Stomach (tissue), 9 donors: ENCODE results near the gene GNS. TPM values are rescaled to one million over a fixed set of nuclear protein-coding genes. Genes with fewer than 3 reads are reported as not detected.

ENCODE experiments used
- DNase-seq, 2 donors: peaks; one replicate each; pipeline versions ENCODE4 v3.0.0 to v3.0.0-alpha.2; 2013 to 2019
- H3K27ac ChIP-seq, 5 donors: fragments of 200-600 bp in 4 of 5; sonication (generic) in 4 of 5; one replicate each; pipeline ENCODE4 v1.5.1; 2013 to 2019; ENCODE audit warnings: mild to moderate bottlenecking in 1 of 5, moderate library complexity in 1 of 5
- H3K27me3 ChIP-seq, 3 donors: fragments of 200-600 bp; sonication (generic); one replicate each; pipeline ENCODE4 v1.5.1; 2017 to 2019; ENCODE audit warnings: mixed run types in 1 of 3
- H3K36me3 ChIP-seq, 4 donors: fragments of 200-600 bp; sonication (generic); 1 replicate in 3 of 4; 2 replicates in 1 of 4; pipeline ENCODE4 v1.5.1; 2016 to 2019
- H3K4me1 ChIP-seq, 4 donors: fragments of 200-600 bp; sonication (generic); one replicate each; pipeline ENCODE4 v1.5.1; 2016 to 2019
- H3K4me3 ChIP-seq, 4 donors: fragments of 200-600 bp; sonication (generic) in 3 of 4; one replicate each; pipeline ENCODE4 v1.5.1; 2016 to 2019; ENCODE audit warnings: mild to moderate bottlenecking in 1 of 4
- H3K9me3 ChIP-seq, 4 donors: fragments of 200-600 bp; sonication (generic); one replicate each; pipeline ENCODE4 v1.5.1; 2016 to 2019
- CTCF ChIP-seq, 7 experiments: fragments of 450-650 bp in 4 of 7; fragments of 200-600 bp in 3 of 7; sonication (generic) in 3 of 7; IDR thresholded peaks; one replicate each; pipeline ENCODE4 v1.5.1; 2016 to 2019; ENCODE audit warnings: antibody characterized with exemption in 7 of 7, control low read depth in 2 of 7, mild to moderate bottlenecking in 1 of 7
- EP300 ChIP-seq: sonication (generic); formaldehyde crosslinking; IDR thresholded peaks from one replicate; pipeline ENCODE4 v1.6.1; 2017; ENCODE audit warnings: antibody characterized with exemption
- POLR2A ChIP-seq, 4 donors: fragments of 450-650 bp; IDR thresholded peaks; one replicate each; pipeline ENCODE4 v1.6.1; 2016; ENCODE audit warnings: antibody characterized with exemption in 4 of 4, control low read depth in 2 of 4, mild to moderate bottlenecking in 1 of 4, moderate library complexity in 1 of 4
- POLR2AphosphoS5 ChIP-seq, 3 donors: sonication (generic); formaldehyde crosslinking; IDR thresholded peaks; one replicate each; pipeline ENCODE4 v1.6.1; 2016; ENCODE audit warnings: antibody characterized with exemption in 3 of 3
- WGBS, 5 donors: extraction: QIAGEN DNeasy Blood & Tissue Kit in 3 of 5; methylation state at CpG; one replicate each; pipeline versions ENCODE4 v1.1.5 to v1.1.7; 2013 to 2018; 5-methylcytosine and 5-hydroxymethylcytosine counted together
- intact Hi-C: fragments of 100-400 bp; cut with DNase I; formaldehyde crosslinking; loops from one replicate; pipeline ENCODE4 v1.15.1; 2023; ENCODE audit warnings: low total_unique reads
- polyA plus RNA-seq, 3 donors: library from polyadenylated mRNA; stranded (reverse); fragments of 200-250 nt; gene quantifications; one replicate each; pipeline ENCODE4 v1.2.3, GENCODE V29; 2013
- total RNA-seq, 5 donors: library from RNA; depleted of rRNA; stranded (reverse); fragments of >200 nt; gene quantifications; one replicate each; pipeline versions ENCODE4 v1.1.0 to v1.2.3, GENCODE V29; 2014 to 2016
- donor health status: healthy with polysubstance abuse.
- donor health status: Bipolar disorder and iron deficiency.
- donor health status: healthy.

GNS gene
- total and polyA plus RNA-seq, 8 donors: 9.6 to 114 (median 30.3) TPM

GRCh38 chr12:64674367-64674922 is 84.8 kb downstream of the GNS start:
- Histone ChIP-seq H3K9me3 (no peaks in the 10 kb centered on the region), H3K4me3 (no peak overlapping the region), H3K27me3 (no peaks in the 10 kb centered on the region), H3K27ac (peak overlapping the region; percentile 72 to 91 (median 86)), H3K4me1 (peaks cover 66 to 100% (median 88%) of the 10 kb centered on the region in 4 donors), H3K36me3 (no peaks in the 10 kb centered on the region)
- peak in 1 of 2 donors; percentile 61 for DNase-seq
- no peak for TF ChIP-seq POLR2AphosphoS5 (IDR thresholded peaks at IDR 0.05)
- no peak for TF ChIP-seq POLR2A (IDR thresholded peaks at IDR 0.05)
- no peak for TF ChIP-seq CTCF (IDR thresholded peaks at IDR 0.05)
- no peak for TF ChIP-seq EP300
- 80 to 87% (median 83%) methylated on average over 10 of the region's 10 CpGs for WGBS, 5 donors
- intact Hi-C loops: loop anchor here (10.0 kb wide), 1 partner anchor 60 kb away; the partner anchor contains the start of gene RASSF3

- Histone ChIP-seq H3K4me1 (peaks cover 69 to 100% (median 89%) of the 10 kb centered on the region in 4 donors), H3K4me3 (no peak overlapping the region), H3K36me3 (no peaks in the 10 kb centered on the region), H3K27ac (peak overlapping the region; percentile 65 to 91 (median 86)), H3K27me3 (no peaks in the 10 kb centered on the region), H3K9me3 (no peaks in the 10 kb centered on the region)
- TF ChIP-seq POLR2AphosphoS5 (IDR thresholded peaks at IDR 0.05) (no peak), EP300 (no peak), POLR2A (IDR thresholded peaks at IDR 0.05) (no peak), CTCF (IDR thresholded peaks at IDR 0.05) (no peak)
- peak in 1 of 2 donors; percentile 73 for DNase-seq
- 41 to 56% (median 48%) methylated on average over 9 of the region's 9 CpGs for WGBS, 5 donors
- intact Hi-C loops: loop anchor here (10.0 kb wide), 1 partner anchor 59 kb away; the partner anchor contains the start of gene RASSF3
These were observed 85.6 kb downstream of the GNS start for GRCh38 chr12:64673490-64674169.

- intact Hi-C loops: loop anchor here (10.0 kb wide), 1 partner anchor 58 kb away; the partner anchor contains the start of gene RASSF3
- 7 to 16% (median 10%) methylated on average over 8 of the region's 8 CpGs for WGBS, 5 donors
- H3K36me3 ChIP-seq: no peaks in the 10 kb centered on the region
- peak; percentile 84 to 91 for DNase-seq
- H3K4me1 ChIP-seq: peaks cover 76 to 100% (median 92%) of the 10 kb centered on the region in 4 donors
- peak overlapping the region; percentile 77 to 91 (median 86) for H3K27ac ChIP-seq
- H3K4me3 ChIP-seq: no peak overlapping the region
- H3K27me3 ChIP-seq: no peaks in the 10 kb centered on the region
- TF ChIP-seq POLR2A (IDR thresholded peaks at IDR 0.05): no peak
- peak in 2 of 3 donors; percentile 46 to 70 for TF ChIP-seq POLR2AphosphoS5 (IDR thresholded peaks at IDR 0.05)
- H3K9me3 ChIP-seq: no peaks in the 10 kb centered on the region
These were observed 86.2 kb downstream of the GNS start for GRCh38 chr12:64672925-64673409.

GRCh38 chr12:64671681-64672080 is 87.5 kb downstream of the GNS start:
- no peak for DNase-seq
- Histone ChIP-seq H3K27ac (peak overlapping the region; percentile 63 to 91 (median 86)), H3K9me3 (no peaks in the 10 kb centered on the region), H3K27me3 (no peaks in the 10 kb centered on the region), H3K36me3 (no peaks in the 10 kb centered on the region), H3K4me3 (no peak overlapping the region), H3K4me1 (peaks cover 89 to 100% (median 98%) of the 10 kb centered on the region in 4 donors)
- intact Hi-C loops: loop anchor here (10.0 kb wide), 1 partner anchor 57 kb away; the partner anchor contains the start of gene RASSF3
- WGBS, 5 donors: 36 to 46% (median 38%) methylated on average over 4 of the region's 4 CpGs
- no peak for TF ChIP-seq CTCF (IDR thresholded peaks at IDR 0.05)
- TF ChIP-seq POLR2A (IDR thresholded peaks at IDR 0.05): no peak
- TF ChIP-seq EP300: no peak
- TF ChIP-seq POLR2AphosphoS5 (IDR thresholded peaks at IDR 0.05): no peak
